OCI-LY3 (cell line): Measurements from ENCODE around the gene FRMPD1.

ENCODE experiments used
- EZH2phosphoT487 ChIP-seq: fragments of 200-600 bp; shearing (Covaris generic); IDR thresholded peaks from 2 replicates; pipeline ENCODE4 v1.6.1; 2018; ENCODE audit warnings: antibody characterized with exemption, mixed run types, low read depth
- TF ChIP-seq, protein P1 (sequence below): fragments of 200-600, 300-600 bp; sonication (generic); IDR thresholded peaks from 2 replicates; pipeline ENCODE4 v1.5.1; 2014; ENCODE audit warnings: antibody characterized with exemption, low read length, low read depth

GRCh38 chr9:37683531-37684371, 33.0 kb downstream of the FRMPD1 start:
- TF ChIP-seq, protein P1, sequence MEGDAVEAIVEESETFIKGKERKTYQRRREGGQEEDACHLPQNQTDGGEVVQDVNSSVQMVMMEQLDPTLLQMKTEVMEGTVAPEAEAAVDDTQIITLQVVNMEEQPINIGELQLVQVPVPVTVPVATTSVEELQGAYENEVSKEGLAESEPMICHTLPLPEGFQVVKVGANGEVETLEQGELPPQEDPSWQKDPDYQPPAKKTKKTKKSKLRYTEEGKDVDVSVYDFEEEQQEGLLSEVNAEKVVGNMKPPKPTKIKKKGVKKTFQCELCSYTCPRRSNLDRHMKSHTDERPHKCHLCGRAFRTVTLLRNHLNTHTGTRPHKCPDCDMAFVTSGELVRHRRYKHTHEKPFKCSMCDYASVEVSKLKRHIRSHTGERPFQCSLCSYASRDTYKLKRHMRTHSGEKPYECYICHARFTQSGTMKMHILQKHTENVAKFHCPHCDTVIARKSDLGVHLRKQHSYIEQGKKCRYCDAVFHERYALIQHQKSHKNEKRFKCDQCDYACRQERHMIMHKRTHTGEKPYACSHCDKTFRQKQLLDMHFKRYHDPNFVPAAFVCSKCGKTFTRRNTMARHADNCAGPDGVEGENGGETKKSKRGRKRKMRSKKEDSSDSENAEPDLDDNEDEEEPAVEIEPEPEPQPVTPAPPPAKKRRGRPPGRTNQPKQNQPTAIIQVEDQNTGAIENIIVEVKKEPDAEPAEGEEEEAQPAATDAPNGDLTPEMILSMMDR = no peak
- TF ChIP-seq EZH2phosphoT487 = no peak
